ENCODE measurements around the gene CDC42BPG.
"Not testable (repeated sequence)": the region's sequence is repeated elsewhere in the genome, so short reads cannot be mapped to it uniquely, and the experiment has no call there.

The CDC42BPG gene

DNA sequence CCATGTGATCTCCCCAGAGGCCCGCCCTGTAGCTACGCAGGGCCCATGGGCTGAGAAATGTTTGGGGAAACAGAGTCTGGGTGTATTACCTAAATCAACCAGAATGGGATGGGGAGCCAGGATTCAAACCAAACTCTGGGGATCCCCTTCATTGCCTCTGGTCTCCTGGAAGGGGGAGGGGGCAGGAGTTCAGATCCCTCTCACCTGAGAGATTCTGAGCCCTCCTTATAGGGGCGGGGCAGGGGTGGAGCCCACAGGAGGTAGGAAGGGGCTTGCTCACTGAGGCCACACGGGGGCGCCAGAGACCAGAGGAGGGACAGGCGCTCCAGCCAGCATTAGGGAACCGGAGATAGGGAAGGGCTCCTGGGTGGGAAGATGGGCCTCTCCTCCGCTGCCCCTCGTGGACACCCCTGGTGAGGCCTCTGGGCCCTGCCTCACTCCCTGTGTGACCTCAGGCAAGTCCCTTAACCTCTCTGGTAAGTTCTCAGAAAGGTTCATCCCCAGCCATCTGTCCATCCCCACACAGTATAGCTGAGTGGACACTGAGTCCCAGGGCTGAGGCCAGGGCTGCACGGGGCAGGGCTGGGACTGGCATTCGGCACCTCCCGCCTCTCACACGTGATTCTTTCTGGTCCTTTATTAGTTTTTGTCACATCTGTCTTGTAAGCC is 2.7 kb upstream of the CDC42BPG start:
- H3K79me2 ChIP-seq (ENCODE audit: control insufficient read depth, insufficient read depth, low read length, unreplicated experiment) = no peaks in the 10 kb centered on the region
- no peaks in the 10 kb centered on the region for H3K27me3 ChIP-seq (ENCODE audit: insufficient read depth, low read length)
- H3K27ac ChIP-seq (ENCODE audit: low read depth, low read length) = no peak overlapping the region
- H3K4me1 ChIP-seq (ENCODE audit: control insufficient read depth, insufficient read depth, low read length, unreplicated experiment) = peaks cover 21% of the 10 kb centered on the region
- H2AFZ ChIP-seq (ENCODE audit: low read length, unreplicated experiment) = no peak overlapping the region
- no peaks in the 10 kb centered on the region for H3K36me3 ChIP-seq (ENCODE audit: insufficient read depth, low read length)
- H3K4me3 ChIP-seq (ENCODE audit: low read depth, low read length) = no peak overlapping the region

DNA sequence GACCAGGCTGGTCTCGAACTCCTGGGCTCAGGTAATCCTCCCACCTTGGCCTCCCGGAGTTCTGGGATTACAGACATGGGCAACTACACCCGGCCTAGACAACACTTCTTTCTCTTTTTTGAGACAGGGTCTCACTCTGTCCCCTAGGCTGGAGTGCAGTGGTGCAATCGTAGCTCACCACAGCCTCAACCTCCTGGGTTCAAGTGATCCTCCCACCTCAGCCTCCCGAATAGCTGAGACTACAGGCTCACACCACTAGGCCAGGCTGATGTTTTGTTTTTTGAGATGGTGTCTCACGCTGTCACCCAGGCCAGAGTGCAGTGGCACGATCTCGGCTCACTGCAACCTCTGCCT is 1.3 kb upstream of the CDC42BPG start:
- H3K4me1 ChIP-seq (ENCODE audit: control insufficient read depth, insufficient read depth, low read length, unreplicated experiment) = peaks cover 16% of the 10 kb centered on the region
- H2AFZ ChIP-seq (ENCODE audit: low read length, unreplicated experiment); H3K4me3 ChIP-seq (ENCODE audit: low read depth, low read length); H3K79me2 ChIP-seq (ENCODE audit: control insufficient read depth, insufficient read depth, low read length, unreplicated experiment); H3K27me3 ChIP-seq (ENCODE audit: insufficient read depth, low read length); H3K36me3 ChIP-seq (ENCODE audit: insufficient read depth, low read length); H3K27ac ChIP-seq (ENCODE audit: low read depth, low read length): not testable (repeated sequence)

DNA sequence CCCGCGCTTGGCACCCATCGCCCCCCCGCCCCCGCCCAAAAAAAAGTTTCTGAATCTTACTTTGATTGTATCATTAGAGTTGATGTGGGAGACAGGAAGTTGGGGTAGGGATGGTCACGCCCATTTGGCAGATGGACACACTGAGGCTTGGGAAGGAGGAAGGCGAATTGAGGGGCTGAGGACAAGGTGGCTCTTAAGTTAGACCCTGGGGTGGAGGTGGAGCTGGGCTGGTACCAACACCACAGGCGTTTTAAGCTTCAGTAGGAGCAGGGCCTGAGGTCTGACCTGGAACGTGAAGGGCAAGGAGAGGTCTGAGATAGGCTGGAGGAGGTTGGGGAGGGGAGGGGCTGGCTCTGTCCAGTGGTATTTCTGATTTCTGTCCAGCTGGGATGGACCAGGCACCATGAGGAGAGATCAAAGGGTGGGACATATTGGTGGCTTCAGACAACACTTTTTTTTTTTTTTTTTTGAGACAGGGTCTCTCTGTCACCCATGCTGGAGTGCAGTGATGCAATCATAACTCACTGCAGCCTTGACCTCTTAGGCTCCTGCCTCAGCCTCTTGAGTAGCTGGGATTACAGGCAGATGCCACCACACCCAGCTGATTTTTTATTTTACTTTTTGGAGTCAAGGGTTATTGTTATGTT is 799 bp upstream of the CDC42BPG start:
- H3K27ac ChIP-seq (ENCODE audit: low read depth, low read length) = no peak overlapping the region
- no peaks in the 10 kb centered on the region for H3K79me2 ChIP-seq (ENCODE audit: control insufficient read depth, insufficient read depth, low read length, unreplicated experiment)
- H3K27me3 ChIP-seq (ENCODE audit: insufficient read depth, low read length) = no peaks in the 10 kb centered on the region
- no peaks in the 10 kb centered on the region for H3K36me3 ChIP-seq (ENCODE audit: insufficient read depth, low read length)
- peak overlapping the region; percentile 60; the same call in 1 of the 2 replicates for H3K4me3 ChIP-seq (ENCODE audit: low read depth, low read length)
- peaks cover 15% of the 10 kb centered on the region for H3K4me1 ChIP-seq (ENCODE audit: control insufficient read depth, insufficient read depth, low read length, unreplicated experiment)
- H2AFZ ChIP-seq (ENCODE audit: low read length, unreplicated experiment) = no peak overlapping the region

DNA sequence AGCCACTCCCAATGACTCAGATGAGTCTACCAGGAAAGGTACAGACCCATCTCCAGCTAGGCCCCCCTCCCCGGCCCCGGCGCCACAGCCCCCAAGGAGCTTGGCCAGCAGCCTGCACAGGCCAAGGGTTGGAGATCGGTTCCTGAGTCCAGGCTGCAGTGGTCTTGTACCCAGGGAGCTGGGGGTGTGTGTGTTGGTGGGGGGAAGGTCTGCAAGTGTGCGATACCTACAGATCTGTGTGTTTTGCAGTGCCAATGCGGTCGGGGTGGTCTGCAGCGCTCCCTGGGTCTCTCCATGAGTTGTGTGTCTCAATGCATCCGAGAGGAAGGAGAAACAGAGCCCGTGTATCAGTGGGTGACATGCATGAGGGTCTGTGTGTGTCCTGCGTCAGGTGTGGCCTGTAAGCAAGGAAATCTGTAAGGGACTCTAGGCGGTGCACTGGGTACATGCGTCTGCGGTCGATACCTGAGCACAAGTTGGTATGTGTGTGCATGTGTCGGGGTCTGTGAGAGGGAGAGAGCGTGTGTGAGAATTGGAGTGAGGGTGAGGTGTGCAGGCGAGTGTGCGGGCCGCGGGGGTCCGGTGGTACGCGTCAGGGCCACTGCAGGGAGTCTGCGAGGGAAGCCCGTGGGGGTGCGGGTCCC is 645 bp downstream of the CDC42BPG start:
- no peak overlapping the region for H3K27ac ChIP-seq (ENCODE audit: low read depth, low read length)
- H3K36me3 ChIP-seq (ENCODE audit: insufficient read depth, low read length) = no peaks in the 10 kb centered on the region
- H3K79me2 ChIP-seq (ENCODE audit: control insufficient read depth, insufficient read depth, low read length, unreplicated experiment) = no peaks in the 10 kb centered on the region
- peak overlapping the region; percentile 60; the same call in 1 of the 2 replicates for H3K4me3 ChIP-seq (ENCODE audit: low read depth, low read length)
- no peak overlapping the region for H2AFZ ChIP-seq (ENCODE audit: low read length, unreplicated experiment)
- H3K27me3 ChIP-seq (ENCODE audit: insufficient read depth, low read length) = no peaks in the 10 kb centered on the region
- H3K4me1 ChIP-seq (ENCODE audit: control insufficient read depth, insufficient read depth, low read length, unreplicated experiment) = peaks cover 15% of the 10 kb centered on the region

- Histone ChIP-seq H2AFZ (ENCODE audit: low read length, unreplicated experiment) (no peak overlapping the region), H3K27ac (ENCODE audit: low read depth, low read length) (no peak overlapping the region), H3K4me1 (ENCODE audit: control insufficient read depth, insufficient read depth, low read length, unreplicated experiment) (peaks cover 15% of the 10 kb centered on the region), H3K27me3 (ENCODE audit: insufficient read depth, low read length) (no peaks in the 10 kb centered on the region), H3K79me2 (ENCODE audit: control insufficient read depth, insufficient read depth, low read length, unreplicated experiment) (no peaks in the 10 kb centered on the region), H3K36me3 (ENCODE audit: insufficient read depth, low read length) (no peaks in the 10 kb centered on the region), H3K4me3 (ENCODE audit: low read depth, low read length) (no peak overlapping the region)
These were observed 1.4 kb downstream of the CDC42BPG start for GRCh38 chr11:64842851-64843685.

- peaks cover 15% of the 10 kb centered on the region for H3K4me1 ChIP-seq (ENCODE audit: control insufficient read depth, insufficient read depth, low read length, unreplicated experiment)
- H2AFZ ChIP-seq (ENCODE audit: low read length, unreplicated experiment) = no peak overlapping the region
- no peak overlapping the region for H3K4me3 ChIP-seq (ENCODE audit: low read depth, low read length)
- no peaks in the 10 kb centered on the region for H3K36me3 ChIP-seq (ENCODE audit: insufficient read depth, low read length)
- H3K27ac ChIP-seq (ENCODE audit: low read depth, low read length) = no peak overlapping the region
- H3K27me3 ChIP-seq (ENCODE audit: insufficient read depth, low read length) = no peaks in the 10 kb centered on the region
- no peaks in the 10 kb centered on the region for H3K79me2 ChIP-seq (ENCODE audit: control insufficient read depth, insufficient read depth, low read length, unreplicated experiment)
These were observed 2.1 kb downstream of the CDC42BPG start for GRCh38 chr11:64842366-64842759.

GRCh38 chr11:64841592-64842365 is 2.7 kb downstream of the CDC42BPG start:
- Histone ChIP-seq H3K27me3 (ENCODE audit: insufficient read depth, low read length) (no peaks in the 10 kb centered on the region), H3K79me2 (ENCODE audit: control insufficient read depth, insufficient read depth, low read length, unreplicated experiment) (no peaks in the 10 kb centered on the region), H3K36me3 (ENCODE audit: insufficient read depth, low read length) (no peaks in the 10 kb centered on the region), H2AFZ (ENCODE audit: low read length, unreplicated experiment) (no peak overlapping the region), H3K27ac (ENCODE audit: low read depth, low read length) (no peak overlapping the region), H3K4me1 (ENCODE audit: control insufficient read depth, insufficient read depth, low read length, unreplicated experiment) (peaks cover 15% of the 10 kb centered on the region), H3K4me3 (ENCODE audit: low read depth, low read length) (no peak overlapping the region)

- Histone ChIP-seq H3K79me2 (ENCODE audit: control insufficient read depth, insufficient read depth, low read length, unreplicated experiment) (no peaks in the 10 kb centered on the region), H3K4me3 (ENCODE audit: low read depth, low read length) (no peak overlapping the region), H3K27me3 (ENCODE audit: insufficient read depth, low read length) (no peaks in the 10 kb centered on the region), H3K36me3 (ENCODE audit: insufficient read depth, low read length) (no peaks in the 10 kb centered on the region), H3K27ac (ENCODE audit: low read depth, low read length) (no peak overlapping the region), H3K4me1 (ENCODE audit: control insufficient read depth, insufficient read depth, low read length, unreplicated experiment) (peaks cover 15% of the 10 kb centered on the region), H2AFZ (ENCODE audit: low read length, unreplicated experiment) (no peak overlapping the region)
These were observed 4.3 kb downstream of the CDC42BPG start for GRCh38 chr11:64839887-64840782.

- Histone ChIP-seq H2AFZ (ENCODE audit: low read length, unreplicated experiment) (no peak overlapping the region), H3K36me3 (ENCODE audit: insufficient read depth, low read length) (no peaks in the 10 kb centered on the region), H3K4me3 (ENCODE audit: low read depth, low read length) (no peak overlapping the region)
These were observed 5.1 kb downstream of the CDC42BPG start for GRCh38 chr11:64839335-64839734.

More at GRCh38 chr11:64839335-64839734, 5.1 kb downstream of the CDC42BPG start:
- H3K79me2 ChIP-seq (ENCODE audit: control insufficient read depth, insufficient read depth, low read length, unreplicated experiment) = no peaks in the 10 kb centered on the region
- H3K27me3 ChIP-seq (ENCODE audit: insufficient read depth, low read length) = no peaks in the 10 kb centered on the region
- peaks cover 15% of the 10 kb centered on the region for H3K4me1 ChIP-seq (ENCODE audit: control insufficient read depth, insufficient read depth, low read length, unreplicated experiment)
- no peak overlapping the region for H3K27ac ChIP-seq (ENCODE audit: low read depth, low read length)

All from ACC112 (cell line).